Measurements from ENCODE around the gene PRDM10. TPM values are rescaled to one million over a fixed set of nuclear protein-coding genes. Genes with fewer than 3 reads are reported as not detected.

Gene PRDM10
- total and polyA plus RNA-seq, 12 donors: 0.75 to 5.4 (median 3.5) TPM

- 70 to 85% methylated on average over 1 of the region's 1 CpG for WGBS, 2 donors
Measured at GRCh38 chr11:130047141-130047540, 44.5 kb upstream of the PRDM10 start.

GRCh38 chr11:130043575-130043974, 40.9 kb upstream of the PRDM10 start:
- 64 to 77% methylated on average over 5 of the region's 5 CpGs for WGBS, 2 donors
- Histone ChIP-seq H3K27me3 (no peaks in the 10 kb centered on the region), H3K4me3 (no peak overlapping the region), H3K27ac (peak overlapping the region in 1 of 10 donors; percentile 85), H3K36me3 (no peaks in the 10 kb centered on the region), H3K9me3 (no peaks in the 10 kb centered on the region), H3K4me1 (peaks cover 0 to 19% (median 0%) of the 10 kb centered on the region in 9 donors)
- peak in 4 of 8 donors; percentile 35 to 50 (median 44) for ATAC-seq
- intact Hi-C loops (cut with DNase I): no loop called here
- no peak for TF ChIP-seq CTCF (IDR thresholded peaks at IDR 0.05)
- DNase-seq: peak in 1 of 2 donors; percentile 9

More at GRCh38 chr11:130047141-130047540, 44.5 kb upstream of the PRDM10 start:
- ATAC-seq: no peak
- no peak for TF ChIP-seq CTCF (IDR thresholded peaks at IDR 0.05)
- peaks cover 0 to 42% (median 0%) of the 10 kb centered on the region in 9 donors for H3K4me1 ChIP-seq
- no peaks in the 10 kb centered on the region for H3K27me3 ChIP-seq
- H3K4me3 ChIP-seq: no peak overlapping the region
- H3K9me3 ChIP-seq: no peaks in the 10 kb centered on the region
- intact Hi-C loops (cut with DNase I): no loop called here
- no peaks in the 10 kb centered on the region for H3K36me3 ChIP-seq
- DNase-seq: no peak
- no peak overlapping the region for H3K27ac ChIP-seq

GRCh38 chr11:130042093-130042591, 39.5 kb upstream of the PRDM10 start:
- no peak for TF ChIP-seq CTCF (IDR thresholded peaks at IDR 0.05)
- WGBS, 2 donors: 72 to 83% methylated on average over 16 of the region's 16 CpGs
- H3K27me3 ChIP-seq: no peaks in the 10 kb centered on the region

GRCh38 chr11:130040281-130040940, 37.8 kb upstream of the PRDM10 start:
- TF ChIP-seq CTCF (IDR thresholded peaks at IDR 0.05): no peak
- WGBS, 2 donors: 87 to 92% methylated on average over 49 of the region's 49 CpGs
- intact Hi-C loops (cut with DNase I): no loop called here
- Histone ChIP-seq H3K4me1 (peaks cover 0 to 19% (median 0%) of the 10 kb centered on the region in 9 donors), H3K36me3 (no peaks in the 10 kb centered on the region), H3K27me3 (no peaks in the 10 kb centered on the region), H3K27ac (no peak overlapping the region), H3K9me3 (no peaks in the 10 kb centered on the region), H3K4me3 (no peak overlapping the region)
- no peak for ATAC-seq
- DNase-seq: no peak

More at GRCh38 chr11:130042093-130042591, 39.5 kb upstream of the PRDM10 start:
- no peak overlapping the region for H3K4me3 ChIP-seq
- intact Hi-C loops (cut with DNase I): no loop called here
- H3K27ac ChIP-seq: peak overlapping the region in 1 of 10 donors; percentile 85
- no peaks in the 10 kb centered on the region for H3K36me3 ChIP-seq
- ATAC-seq (peak in 6 of 8 donors; percentile 47 to 81 (median 66)), DNase-seq (peak in 1 of 2 donors; percentile 4)
- H3K4me1 ChIP-seq: peaks cover 0 to 19% (median 0%) of the 10 kb centered on the region in 9 donors
- H3K9me3 ChIP-seq: no peaks in the 10 kb centered on the region

Data from heart right ventricle (tissue), 16 donors.